IPS DF 4.7 (cell line): ENCODE measurements around the gene SIGLEC10.
"Not testable (repeated sequence)": the region's sequence is repeated elsewhere in the genome, so short reads cannot be mapped to it uniquely, and the experiment has no call there.

Experiments
- DNase-seq: peaks from one replicate; pipeline ENCODE4 v3.0.0-alpha.2; 2013; ENCODE audit warnings: low spot score; ENCODE audit errors: extremely low read depth

Gene SIGLEC10

GRCh38 chr19:51417107-51417809 is at the start of gene SIGLEC10:
SIGLEC10 (minus strand) TSS chr19:51417642; CDS start chr19:51417581, 61 bp downstream.
- no peak for DNase-seq

GRCh38 chr19:51466723-51467122 is 49.3 kb upstream of the SIGLEC10 start:
- no peak for DNase-seq

- DNase-seq, result not testable (repeated sequence)
These were observed 46.6 kb upstream of the SIGLEC10 start for GRCh38 chr19:51463976-51464581.

GRCh38 chr19:51462681-51463080 is 45.2 kb upstream of the SIGLEC10 start:
- DNase-seq, result no peak

GRCh38 chr19:51462276-51462675 is 44.8 kb upstream of the SIGLEC10 start:
- no peak for DNase-seq

GRCh38 chr19:51461723-51462161 is 44.3 kb upstream of the SIGLEC10 start:
- DNase-seq, result no peak

GRCh38 chr19:51460164-51460992 is 42.9 kb upstream of the SIGLEC10 start:
- peak; percentile 25 for DNase-seq

- DNase-seq, result no peak
These were observed 41.6 kb upstream of the SIGLEC10 start for GRCh38 chr19:51458899-51459505.

- DNase-seq, result no peak
These were observed 40.7 kb upstream of the SIGLEC10 start, which contains the start of gene SIGLEC8 for GRCh38 chr19:51458051-51458645. SIGLEC8 (minus strand) TSS chr19:51458454; CDS start chr19:51458387, 67 bp downstream.

- no peak for DNase-seq
These were observed 40.0 kb upstream of the SIGLEC10 start for GRCh38 chr19:51457351-51458013.

GRCh38 chr19:51456541-51457290 is 39.3 kb upstream of the SIGLEC10 start:
- DNase-seq, result no peak

- DNase-seq, result no peak
These were observed 33.4 kb upstream of the SIGLEC10 start for GRCh38 chr19:51450730-51451307.

- no peak for DNase-seq
These were observed 31.1 kb upstream of the SIGLEC10 start for GRCh38 chr19:51448411-51449016.

- no peak for DNase-seq
These were observed 30.6 kb upstream of the SIGLEC10 start for GRCh38 chr19:51448011-51448410.

GRCh38 chr19:51447510-51447909 is 30.1 kb upstream of the SIGLEC10 start:
- not testable (repeated sequence) for DNase-seq

- DNase-seq, result no peak
These were observed 24.3 kb upstream of the SIGLEC10 start for GRCh38 chr19:51441410-51442390.

GRCh38 chr19:51440846-51441409 is 23.5 kb upstream of the SIGLEC10 start:
- no peak for DNase-seq

GRCh38 chr19:51440052-51440451 is 22.6 kb upstream of the SIGLEC10 start:
- no peak for DNase-seq
